Esophagus squamous epithelium (tissue), 5 donors: ENCODE measurements around the gene OGFOD3. TPM values are rescaled to one million over a fixed set of nuclear protein-coding genes. Genes with fewer than 3 reads are reported as not detected.
A peak's percentile ranks its signal among the peaks of the same experiment; 100 is the strongest.
"Not testable (repeated sequence)": the region's sequence is repeated elsewhere in the genome, so short reads cannot be mapped to it uniquely, and the experiment has no call there.

Source experiments
- DNase-seq: peaks from one replicate; lab custom pipeline; 2025; lab: John Stamatoyannopoulos, UW
- H3K27ac ChIP-seq, 4 donors: fragments of 200-600 bp; sonication (generic); one replicate each; pipeline ENCODE4 v1.5.1; 2016 to 2019; ENCODE audit warnings: mild to moderate bottlenecking in 1 of 4
- H3K27me3 ChIP-seq, 4 donors: fragments of 200-600 bp; sonication (generic); 1 replicate in 3 of 4; 2 replicates in 1 of 4; pipeline versions ENCODE4 v1.5.1 to v1.6.0; 2017 to 2021; ENCODE audit warnings: antibody characterized with exemption in 1 of 4
- H3K36me3 ChIP-seq, 3 donors: fragments of 200-600 bp; sonication (generic); one replicate each; pipeline ENCODE4 v1.5.1; 2016 to 2019
- H3K4me1 ChIP-seq, 3 donors: fragments of 200-600 bp; sonication (generic); one replicate each; pipeline ENCODE4 v1.5.1; 2017 to 2019
- H3K4me3 ChIP-seq, 4 donors: fragments of 200-600 bp; sonication (generic); 1 replicate in 3 of 4; 2 replicates in 1 of 4; pipeline ENCODE4 v1.5.1; 2016 to 2019; ENCODE audit warnings: mild to moderate bottlenecking in 2 of 4, moderate library complexity in 1 of 4
- H3K9me3 ChIP-seq, 3 donors: fragments of 200-600 bp; sonication (generic); one replicate each; pipeline ENCODE4 v1.5.1; 2016 to 2019
- CTCF ChIP-seq, 6 experiments: fragments of 450-650 bp in 4 of 6; fragments of 200-600 bp in 2 of 6; sonication (generic) in 2 of 6; IDR thresholded peaks; one replicate each; pipeline ENCODE4 v1.5.1; 2016 to 2019; ENCODE audit warnings: antibody characterized with exemption in 6 of 6, mild to moderate bottlenecking in 4 of 6, moderate library complexity in 4 of 6
- POLR2A ChIP-seq, 4 donors: fragments of 450-650 bp; IDR thresholded peaks; one replicate each; pipeline ENCODE4 v1.6.1; 2017; ENCODE audit warnings: antibody characterized with exemption in 4 of 4, mild to moderate bottlenecking in 4 of 4, moderate library complexity in 3 of 4
- WGBS, 2 donors: methylation state at CpG; one replicate each; pipeline ENCODE4 v1.1.5; 2018; 5-methylcytosine and 5-hydroxymethylcytosine counted together
- intact Hi-C: fragments of 100-400 bp; cut with DNase I; formaldehyde crosslinking; loops from one replicate; pipeline ENCODE4 v1.15.0; 2022
- total RNA-seq, 4 donors: library from RNA; depleted of rRNA; stranded (reverse); fragments of >200 nt; gene quantifications; one replicate each; pipeline ENCODE4 v1.1.0, GENCODE V29; 2016
- donor health status: DM: yes; HTN: yes; CAD: no.

Gene OGFOD3
- total RNA-seq, 4 donors from 2014 or later: 11.9 to 26.7 (median 19.4) TPM

DNA sequence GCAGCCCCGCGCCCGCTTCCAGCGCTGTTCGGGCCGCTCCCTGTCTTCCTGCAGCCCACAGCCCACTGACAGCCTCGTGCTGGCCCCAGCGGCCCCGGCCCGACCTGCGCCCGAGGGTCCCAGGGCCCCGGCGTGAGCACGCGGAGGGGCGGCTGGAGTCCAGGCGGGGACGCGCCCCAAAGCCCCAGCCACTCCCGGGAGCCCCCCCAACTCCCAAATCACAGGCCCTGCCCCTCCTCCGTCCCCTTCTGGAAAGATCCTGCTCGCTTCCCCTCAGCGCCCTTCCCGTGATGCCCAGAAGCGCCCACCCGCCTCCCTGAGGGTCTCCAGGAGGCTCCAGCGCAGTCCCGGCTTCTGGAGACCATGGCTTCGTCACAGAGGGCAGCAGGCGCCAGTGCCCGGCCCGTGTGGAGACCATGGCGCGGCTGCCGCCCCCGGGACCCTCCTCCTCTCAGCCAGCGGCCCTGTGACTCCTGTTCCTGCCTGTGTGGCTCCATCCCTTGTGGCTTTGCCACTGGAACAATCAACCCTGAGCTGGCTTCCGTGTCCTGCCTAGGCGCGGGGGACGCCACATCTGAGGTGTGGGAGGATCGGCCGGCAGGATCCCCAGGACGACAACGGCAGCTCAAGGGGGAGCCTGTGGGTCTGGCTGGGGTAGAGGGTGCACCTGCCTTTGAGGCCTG is 42.9 kb downstream of the OGFOD3 start:
- Histone ChIP-seq H3K27ac (no peak overlapping the region), H3K4me1 (peaks cover 13 to 27% (median 18%) of the 10 kb centered on the region in 3 donors), H3K36me3 (no peaks in the 10 kb centered on the region), H3K27me3 (peaks cover 18 to 96% (median 22%) of the 10 kb centered on the region in 4 donors), H3K4me3 (no peak overlapping the region), H3K9me3 (no peaks in the 10 kb centered on the region)
- TF ChIP-seq POLR2A (IDR thresholded peaks at IDR 0.05): no peak
- TF ChIP-seq CTCF (IDR thresholded peaks at IDR 0.05): no peak
- intact Hi-C loops: no loop called here
- DNase-seq: no peak
- 88% methylated on average over 7 of the region's 46 CpGs; no CpG with 5 or more reads in 1 of the 2 donors for WGBS, 2 donors

- Histone ChIP-seq H3K4me3 (no peak overlapping the region), H3K27ac (no peak overlapping the region), H3K27me3 (peaks cover 20 to 96% (median 26%) of the 10 kb centered on the region in 4 donors), H3K9me3 (no peaks in the 10 kb centered on the region), H3K4me1 (peaks cover 15 to 33% (median 21%) of the 10 kb centered on the region in 3 donors), H3K36me3 (no peaks in the 10 kb centered on the region)
- 0% methylated on average over 3 of the region's 79 CpGs; no CpG with 5 or more reads in 1 of the 2 donors for WGBS, 2 donors
- TF ChIP-seq POLR2A (IDR thresholded peaks at IDR 0.05) (no peak), CTCF (IDR thresholded peaks at IDR 0.05) (no peak)
- no peak for DNase-seq
- intact Hi-C loops: no loop called here
Measured at GRCh38 chr17:82374626-82375331, 43.6 kb downstream of the OGFOD3 start.

- TF ChIP-seq POLR2A (IDR thresholded peaks at IDR 0.05) (no peak), CTCF (IDR thresholded peaks at IDR 0.05) (no peak)
- no peak overlapping the region for H3K27ac ChIP-seq
- H3K4me1 ChIP-seq: peaks cover 15 to 33% (median 21%) of the 10 kb centered on the region in 3 donors
- no peaks in the 10 kb centered on the region for H3K36me3 ChIP-seq
- 77 to 90% methylated on average over 2 to 21 of the region's 37 CpGs for WGBS, 2 donors
- intact Hi-C loops: no loop called here
- no peaks in the 10 kb centered on the region for H3K9me3 ChIP-seq
- no peak overlapping the region for H3K4me3 ChIP-seq
- no peak for DNase-seq
- peaks cover 20 to 96% (median 32%) of the 10 kb centered on the region in 4 donors for H3K27me3 ChIP-seq
Measured at GRCh38 chr17:82373731-82374625, 44.4 kb downstream of the OGFOD3 start.

DNA sequence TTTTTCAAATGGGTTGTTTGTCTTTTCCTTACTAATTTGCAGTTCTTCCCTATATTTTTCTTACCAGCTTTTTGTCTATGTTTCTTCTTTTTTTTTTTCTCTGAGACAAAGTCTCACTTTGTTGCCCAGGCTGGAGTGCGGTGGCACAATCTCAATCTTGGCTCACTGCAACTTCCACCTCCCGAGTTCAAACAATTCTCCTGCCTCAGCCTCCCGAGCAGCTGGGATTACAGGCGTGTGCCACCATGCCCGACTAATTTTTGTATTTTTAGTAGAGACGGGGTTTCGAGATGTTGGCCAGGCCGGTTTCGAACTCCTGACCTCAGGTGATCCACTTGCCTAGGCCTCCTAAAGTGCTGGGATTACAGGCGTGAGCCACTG is 45.3 kb downstream of the OGFOD3 start:
- Histone ChIP-seq H3K27me3 (peaks cover 20 to 96% (median 32%) of the 10 kb centered on the region in 4 donors), H3K4me1 (peaks cover 15 to 33% (median 21%) of the 10 kb centered on the region in 3 donors)
- H3K27ac ChIP-seq, DNase-seq, H3K36me3 ChIP-seq, H3K9me3 ChIP-seq, H3K4me3 ChIP-seq, intact Hi-C loops: not testable (repeated sequence)
- WGBS, 2 donors: 75 to 83% methylated on average over 9 to 10 of the region's 10 CpGs

DNA sequence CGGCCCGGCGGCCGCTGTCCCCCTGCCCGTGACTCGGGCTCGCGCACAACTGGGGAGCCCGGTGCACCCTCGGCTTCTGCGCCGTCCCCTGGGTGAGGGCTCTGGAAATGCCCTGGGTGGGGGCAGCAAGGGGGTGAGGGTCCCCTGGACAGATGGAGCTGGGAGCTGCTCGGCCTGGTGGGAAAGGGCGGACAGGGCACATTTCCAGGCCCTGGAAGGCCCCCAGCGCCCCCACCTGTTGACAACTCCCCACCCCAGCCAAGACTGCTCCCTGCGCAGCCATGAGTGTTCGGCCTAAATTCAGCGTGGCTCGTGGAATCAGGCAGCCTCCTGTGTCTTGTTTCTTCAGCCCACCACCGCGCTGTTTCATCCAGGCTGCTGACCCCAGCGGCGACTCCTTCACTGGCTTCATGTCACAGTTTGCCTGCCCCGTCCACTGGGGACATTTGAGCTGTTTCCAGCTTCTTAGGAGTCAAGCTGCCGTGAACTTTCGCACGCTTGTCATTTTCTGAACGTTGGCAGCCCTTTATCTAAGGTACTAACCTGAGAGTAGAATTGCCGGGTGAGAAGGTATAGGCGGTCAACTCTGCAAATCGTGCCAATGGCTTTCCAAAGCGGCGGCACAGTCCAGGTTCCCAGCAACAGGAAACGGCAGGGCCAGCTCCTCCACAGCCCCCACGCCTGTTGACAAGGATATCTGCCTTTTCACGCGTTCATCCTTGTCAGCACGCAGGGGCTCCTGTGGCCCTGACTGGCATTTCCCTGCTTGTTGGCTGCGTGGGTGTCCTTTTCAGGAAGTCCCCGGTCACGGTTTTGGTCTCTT is 45.9 kb downstream of the OGFOD3 start:
- intact Hi-C loops: no loop called here
- 64 to 65% methylated on average over 12 to 21 of the region's 41 CpGs for WGBS, 2 donors
- Histone ChIP-seq H3K9me3 (no peaks in the 10 kb centered on the region), H3K4me3 (peak overlapping the region in 1 of 4 donors; percentile 61), H3K4me1 (peaks cover 15 to 33% (median 21%) of the 10 kb centered on the region in 3 donors), H3K27me3 (peaks cover 20 to 96% (median 32%) of the 10 kb centered on the region in 4 donors), H3K27ac (no peak overlapping the region), H3K36me3 (no peaks in the 10 kb centered on the region)
- no peak for TF ChIP-seq POLR2A (IDR thresholded peaks at IDR 0.05)
- TF ChIP-seq CTCF (IDR thresholded peaks at IDR 0.05): no peak
- DNase-seq: no peak
